SH-SY5Y (cell line): Measurements from ENCODE around the gene AACS.

Experiments used
- GATA2 ChIP-seq: IDR thresholded peaks from 2 replicates; pipeline ENCODE4 v1.6.1; 2011; ENCODE audit warnings: mild to moderate bottlenecking, low read depth, low read length
- GATA3 ChIP-seq: IDR thresholded peaks from 2 replicates; pipeline ENCODE4 v1.6.1; 2011; ENCODE audit warnings: low read depth, mild to moderate bottlenecking, low read length, moderate library complexity

DNA sequence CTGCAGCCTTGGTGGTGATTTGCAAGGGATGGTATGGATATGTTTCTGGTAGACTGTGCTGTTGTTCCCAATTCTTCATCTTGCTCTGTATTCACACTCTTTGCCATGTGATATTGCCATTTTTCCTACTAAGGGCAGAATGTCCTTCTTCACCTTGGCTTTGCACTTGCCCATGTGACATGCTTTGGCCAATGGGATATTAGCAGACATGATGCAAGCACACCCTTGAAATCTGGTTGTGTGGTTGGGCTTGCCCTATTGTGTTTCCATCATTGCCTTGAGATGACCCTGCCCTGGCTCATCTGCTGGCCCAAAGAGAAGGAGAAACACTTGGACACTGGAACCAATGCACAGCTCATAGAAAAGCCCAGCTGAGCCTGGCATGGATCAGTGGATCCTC is 110.3 kb downstream of the AACS start:
- no peak for TF ChIP-seq GATA3
- no peak for TF ChIP-seq GATA2
